SK-N-SH (cell line): ENCODE measurements around the gene CENPP.

Source experiments
- CTCF ChIP-seq: fragments of 200-600 bp; sonication (generic); IDR thresholded peaks from 2 replicates; pipeline ENCODE4 v1.6.1; 2017; ENCODE audit warnings: antibody characterized with exemption, mild to moderate bottlenecking, moderate library complexity
- NRF1 ChIP-seq: IDR thresholded peaks from 2 replicates; pipeline ENCODE4 v1.6.1; 2012; ENCODE audit warnings: low read depth, mild to moderate bottlenecking, low read length
- REST ChIP-seq: IDR thresholded peaks from 2 replicates; pipeline ENCODE4 v1.6.1; 2012; ENCODE audit warnings: mild to moderate bottlenecking, low read depth, low read length, moderate library complexity
- RFX5 ChIP-seq: IDR thresholded peaks from 2 replicates; pipeline ENCODE4 v1.6.1; 2012; ENCODE audit warnings: mild to moderate bottlenecking, improper control_type of control experiment, low read length
- TEAD4 ChIP-seq: IDR thresholded peaks from 2 replicates; pipeline ENCODE4 v1.4.0; 2012; ENCODE audit warnings: mild to moderate bottlenecking, borderline replicate concordance; ENCODE audit not compliant: insufficient read depth

GRCh38 chr9:92486371-92486770 lies 160.6 kb downstream of the CENPP start:
- no peak for TF ChIP-seq CTCF
- no peak for TF ChIP-seq TEAD4
- no peak for TF ChIP-seq NRF1
- TF ChIP-seq REST, result no peak
- TF ChIP-seq RFX5, result no peak
